Measurements from ENCODE around the gene ADTRP.

Gene ADTRP

GRCh38 chr6:11772109-11772825, 6.3 kb downstream of the ADTRP start:
- DNase-seq: no peak

GRCh38 chr6:11771473-11772048, 7.0 kb downstream of the ADTRP start:
- no peak for DNase-seq

- no peak for DNase-seq
Observed at GRCh38 chr6:11770546-11771466, 7.8 kb downstream of the ADTRP start.

DNA sequence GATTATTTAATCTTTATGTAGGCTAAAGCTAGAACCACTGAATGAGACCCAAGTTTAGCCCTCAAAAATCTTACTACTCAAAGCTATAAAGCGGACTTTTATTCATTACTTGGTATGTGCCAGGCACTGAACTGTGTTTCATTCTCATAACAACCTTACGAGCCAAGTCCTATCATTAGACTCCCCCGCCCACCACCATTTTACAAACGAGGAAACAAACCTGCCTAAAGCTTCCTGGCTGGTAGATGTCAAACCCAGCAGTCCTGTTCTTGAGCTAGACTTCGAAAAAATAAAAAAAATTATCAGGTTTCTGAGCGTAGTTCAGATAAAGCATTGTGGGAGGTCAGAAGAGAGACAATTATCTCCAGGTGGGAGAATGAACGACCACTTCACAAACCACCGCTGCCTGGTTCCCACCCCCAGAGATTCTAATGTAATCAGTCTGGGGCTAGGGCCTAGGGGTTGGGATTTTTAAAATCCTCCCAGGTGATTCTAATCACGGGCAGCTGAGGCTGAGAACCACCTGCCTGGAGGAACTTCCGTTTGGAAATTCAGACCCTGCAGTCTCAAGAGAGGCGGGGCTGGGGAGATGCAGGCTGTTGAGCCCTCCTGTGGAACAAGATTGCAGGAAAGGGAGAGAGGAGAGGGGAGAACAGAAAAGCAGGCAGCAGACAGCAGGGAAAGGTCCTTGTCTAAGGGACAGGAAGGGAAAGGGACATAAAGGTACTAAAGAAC, 8.6 kb downstream of the ADTRP start:
- DNase-seq: no peak

GRCh38 chr6:11769244-11769643, 9.4 kb downstream of the ADTRP start:
- DNase-seq: no peak

DNA sequence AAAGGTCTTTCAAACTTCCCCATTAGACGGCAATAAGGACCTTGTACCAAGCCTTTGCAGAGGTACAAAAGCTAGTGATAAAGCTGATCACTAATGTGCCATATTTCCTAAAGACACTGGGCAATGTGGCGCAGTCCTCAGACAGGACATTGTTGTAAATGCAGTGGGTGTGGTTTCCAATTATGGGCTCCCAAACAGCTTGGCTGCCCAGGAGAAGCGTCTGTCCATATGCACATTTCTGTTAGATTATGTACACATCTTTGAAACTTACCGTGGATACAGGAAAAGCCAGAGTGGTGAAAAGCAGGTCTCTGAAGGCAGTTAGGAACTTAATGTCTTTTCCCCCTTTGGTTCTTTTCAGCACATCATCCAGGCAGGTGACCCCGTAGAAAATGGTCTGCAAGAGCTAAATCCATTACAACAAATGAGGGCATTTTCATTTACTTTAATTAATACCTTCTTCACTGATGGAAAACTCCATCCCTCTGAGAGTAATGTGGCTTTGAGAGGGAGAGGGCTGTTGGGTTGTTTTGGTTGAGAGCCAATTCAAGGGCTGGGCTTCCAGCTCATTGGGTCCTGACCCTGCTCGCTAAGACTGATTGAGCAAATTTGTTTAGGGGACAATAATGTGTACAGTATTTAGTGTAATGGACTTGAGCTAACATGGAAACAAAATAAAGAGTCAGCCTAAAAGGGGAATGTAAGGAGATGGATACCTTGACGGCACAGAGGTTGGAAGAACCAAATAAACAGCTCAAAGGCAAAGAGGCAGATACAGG, 10.4 kb downstream of the ADTRP start:
- no peak for DNase-seq

DNA sequence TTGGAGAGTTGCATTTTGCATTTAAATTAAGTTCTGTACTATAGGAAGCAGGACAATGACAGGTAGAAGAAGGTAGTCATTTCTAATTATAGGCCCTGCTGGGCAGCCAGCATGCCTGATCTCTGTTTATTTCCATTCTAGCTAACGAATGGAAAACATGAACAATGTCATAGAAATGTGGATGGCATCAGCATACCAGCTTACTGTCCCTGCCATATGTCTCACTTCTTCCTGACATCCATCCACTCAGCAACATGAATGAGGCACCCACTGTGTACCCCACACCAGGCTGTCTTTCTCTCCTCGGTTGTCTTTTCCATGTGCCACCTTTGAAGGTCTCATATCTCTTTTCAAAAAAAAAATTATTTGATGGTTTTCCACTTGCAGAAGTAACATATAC, 11.1 kb downstream of the ADTRP start:
- no peak for DNase-seq

DNA sequence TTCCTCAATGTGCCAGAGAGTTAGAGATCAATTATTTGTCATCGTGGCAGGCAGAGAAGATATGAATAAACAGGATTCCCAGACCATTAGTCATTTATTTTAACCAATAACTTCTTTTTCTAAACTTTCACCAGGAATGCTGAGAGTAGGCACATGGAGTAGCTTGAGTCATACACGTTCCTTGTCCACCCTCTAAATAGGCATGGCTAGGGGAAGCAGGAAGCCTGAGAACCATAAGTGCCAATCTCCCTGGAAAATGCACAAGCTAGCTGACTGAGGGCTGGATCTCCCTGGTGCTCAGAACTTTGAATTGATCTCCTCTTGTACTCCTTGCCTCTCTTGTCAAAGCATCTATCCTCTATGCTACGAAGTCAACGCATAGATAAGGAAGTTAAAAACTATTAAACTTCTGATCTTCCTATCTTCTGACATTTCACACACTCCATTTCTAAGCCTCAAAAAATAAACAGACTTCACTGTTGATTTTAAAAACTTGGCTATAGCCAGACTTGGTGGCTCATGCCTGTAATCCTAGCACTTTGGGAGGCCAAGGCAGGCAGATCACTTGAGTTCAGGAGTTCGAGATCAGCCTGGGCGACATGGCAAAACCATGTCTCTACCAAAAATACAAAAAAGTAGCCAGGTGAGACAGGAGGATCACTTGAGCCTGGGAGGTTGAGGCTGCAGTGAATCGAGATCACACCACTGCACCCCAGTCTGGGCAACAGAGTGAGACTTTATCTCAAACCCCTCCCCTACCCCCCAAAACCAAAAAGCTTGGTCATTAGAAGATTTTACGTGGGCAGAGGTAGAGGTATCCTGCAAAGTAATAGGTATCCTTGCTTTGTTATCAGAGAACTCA, 11.8 kb downstream of the ADTRP start:
- DNase-seq: no peak

GRCh38 chr6:11766043-11766442, 12.6 kb downstream of the ADTRP start:
- no peak for DNase-seq

DNA sequence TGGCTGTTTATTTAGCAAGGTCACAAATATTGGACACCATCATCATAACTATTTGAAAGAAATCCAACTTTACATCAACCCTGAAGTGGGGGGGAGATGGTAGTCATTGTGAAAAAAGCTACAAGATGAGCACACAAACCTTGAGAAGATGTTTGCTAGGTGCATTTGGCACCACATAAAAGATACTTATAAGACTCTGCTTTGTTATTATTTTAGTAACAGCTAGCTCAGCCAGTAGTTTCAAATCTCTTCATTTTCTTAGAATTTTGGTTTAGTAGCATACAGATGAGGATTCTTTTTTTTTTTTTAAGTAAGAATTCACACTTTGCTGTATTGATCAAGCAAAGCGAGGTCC, 14.4 kb downstream of the ADTRP start:
- DNase-seq: no peak

DNA sequence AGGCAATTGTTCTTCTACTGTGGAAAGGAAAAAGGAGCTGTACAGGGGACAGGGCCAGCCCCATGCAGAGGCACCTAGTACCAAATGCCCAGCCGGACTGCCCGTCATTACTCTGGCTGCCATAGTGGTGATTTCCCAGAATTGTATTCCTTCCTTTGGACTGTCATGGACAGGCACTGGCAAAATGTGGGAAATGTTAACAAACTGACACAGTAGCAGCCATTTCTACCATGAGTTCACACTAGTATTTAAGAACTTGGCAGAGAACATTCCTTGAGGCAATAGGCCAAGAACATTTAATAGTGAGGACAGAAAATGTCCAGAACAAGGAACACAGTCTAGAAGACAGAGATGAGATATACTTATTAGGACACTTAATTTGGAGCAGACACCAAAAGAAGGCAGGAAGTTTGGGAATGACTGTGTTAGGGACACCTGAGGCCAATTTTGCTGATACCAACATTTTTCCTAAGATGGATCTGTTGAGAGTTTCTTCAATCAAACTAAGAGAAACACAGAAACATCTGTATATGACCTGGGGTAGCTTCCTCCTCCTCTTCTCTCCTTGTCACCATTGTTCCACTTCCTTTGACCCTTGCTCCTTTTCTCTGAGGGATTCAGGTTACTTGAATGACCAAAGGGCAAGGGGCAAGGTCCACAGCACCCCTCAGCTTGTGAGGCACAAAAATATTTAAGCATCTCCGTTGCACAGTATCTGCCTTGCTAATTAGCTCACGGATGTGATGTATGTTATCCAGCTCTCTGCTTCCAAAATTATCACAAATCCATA, 14.9 kb downstream of the ADTRP start:
- no peak for DNase-seq

DNA sequence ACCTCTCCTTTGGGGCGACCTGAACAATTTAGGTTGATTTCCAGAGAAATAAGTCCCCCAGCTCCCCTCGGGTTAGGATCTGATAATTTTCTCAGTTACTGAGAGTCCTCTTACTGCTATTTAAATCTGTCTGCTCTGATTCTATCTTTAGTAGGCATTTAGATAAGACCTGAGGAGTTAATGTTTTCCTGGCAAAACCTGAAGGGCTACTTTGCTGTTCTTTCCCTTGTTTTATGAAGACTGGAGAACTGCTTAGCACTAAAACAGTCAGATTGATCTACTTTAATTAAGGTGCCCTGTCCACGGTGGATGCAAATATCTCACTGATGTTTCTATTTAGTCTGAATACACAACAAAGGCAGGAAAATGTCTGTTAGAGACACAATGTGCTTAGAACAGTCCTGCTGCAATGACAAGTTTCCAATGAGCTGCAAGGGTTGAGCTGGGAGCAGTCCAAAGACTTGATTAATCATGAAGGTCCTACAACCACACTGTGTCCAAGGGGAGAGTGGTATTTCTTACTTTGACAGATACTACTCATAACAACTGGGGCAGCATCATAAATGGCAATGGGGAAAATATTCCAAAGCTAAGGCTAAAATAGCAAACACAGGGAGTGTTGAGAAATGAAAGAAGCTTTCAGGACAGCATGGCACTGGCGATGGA, 15.7 kb downstream of the ADTRP start:
- no peak for DNase-seq

DNA sequence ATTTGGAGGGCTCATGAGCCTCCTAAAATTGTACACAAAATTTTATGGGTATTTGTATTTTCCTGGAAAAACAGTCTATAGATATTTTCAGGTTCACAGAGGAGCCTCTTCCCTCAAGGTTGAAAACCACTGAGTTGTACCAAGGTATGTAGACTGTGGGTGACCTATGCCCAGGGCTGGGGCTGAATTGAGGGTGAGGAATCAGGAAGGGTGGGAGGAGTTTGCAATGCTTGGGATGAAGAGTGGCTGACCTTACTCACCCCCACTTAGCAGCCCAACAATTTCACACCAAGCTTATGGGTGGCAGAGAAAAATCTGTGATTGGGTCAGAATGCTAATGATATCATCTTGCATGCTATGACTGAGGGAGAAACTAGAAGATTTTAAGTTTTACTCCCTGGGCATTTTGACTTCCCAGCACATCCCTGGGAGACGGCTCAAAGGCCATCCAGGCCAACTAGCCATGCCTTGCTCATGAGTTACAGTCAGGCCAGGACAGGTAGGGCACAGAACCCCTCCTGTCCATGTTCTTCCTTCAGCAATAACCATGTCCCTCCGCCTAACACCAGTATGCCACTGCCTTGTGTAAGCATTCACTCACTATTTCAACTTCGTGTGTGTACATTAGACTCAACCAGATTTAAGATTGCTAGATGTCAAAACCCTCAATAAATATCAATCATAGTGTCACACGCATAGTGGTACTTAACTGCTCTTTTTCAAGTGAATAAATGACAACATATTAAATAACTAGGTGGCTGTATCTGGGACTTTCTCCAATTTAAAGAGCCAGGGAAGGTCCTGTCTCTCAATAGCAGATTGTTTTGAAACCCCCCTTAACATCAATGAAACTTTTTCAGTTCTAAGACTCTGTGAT, 16.6 kb downstream of the ADTRP start:
- no peak for DNase-seq

- DNase-seq: no peak
Observed at GRCh38 chr6:11760015-11760473, 18.6 kb downstream of the ADTRP start.

- no peak for DNase-seq
Observed at GRCh38 chr6:11758878-11759277, 19.7 kb downstream of the ADTRP start.

DNA sequence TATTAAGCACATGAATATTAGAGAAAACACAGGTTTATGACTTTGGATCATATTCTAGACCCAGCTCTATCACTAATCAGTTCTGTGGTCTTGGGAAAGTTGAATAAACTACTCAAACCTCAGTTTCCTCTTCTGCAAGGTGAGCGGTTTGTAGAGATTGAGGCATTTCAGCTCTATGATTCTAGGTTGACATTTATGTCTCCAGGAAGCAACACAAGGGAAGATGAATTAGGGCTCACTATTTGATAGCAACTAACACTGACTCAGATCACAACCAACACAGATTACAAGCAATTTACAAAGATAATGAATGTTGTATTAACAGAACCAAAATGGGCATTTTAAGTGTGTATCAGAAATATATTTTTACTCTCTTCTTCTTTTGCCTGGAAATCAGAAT, 21.9 kb downstream of the ADTRP start:
- DNase-seq: no peak

DNA sequence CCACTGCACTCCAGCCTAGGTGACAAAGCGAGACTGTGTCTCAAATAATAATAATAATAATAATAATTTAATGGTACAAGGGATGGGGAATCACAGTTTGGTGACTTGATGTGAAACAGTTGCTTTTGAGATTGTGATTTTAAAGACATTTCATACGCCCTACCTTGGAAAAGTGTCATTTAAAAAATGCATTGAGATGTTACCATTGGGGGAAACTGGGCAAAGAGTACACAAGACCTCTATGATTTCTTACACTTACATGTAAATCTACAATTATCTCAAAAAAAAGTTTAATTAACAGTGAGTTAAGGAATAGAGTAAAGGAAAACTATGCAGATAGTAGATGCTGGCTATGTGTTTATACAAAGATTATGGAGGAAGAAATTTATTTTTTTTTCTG, 22.3 kb downstream of the ADTRP start:
- DNase-seq: no peak

GRCh38 chr6:11755725-11756124, 22.9 kb downstream of the ADTRP start:
- no peak for DNase-seq

Measured in NK-92 treated with Interleukin-12 subunit alpha and Interleukin-12 subunit beta, amount 100 ng/mL, for 24 hours (cell line).